ENCODE data around the gene TBXAS1. TPM values are rescaled to one million over a fixed set of nuclear protein-coding genes. Genes with fewer than 3 reads are reported as not detected.

The TBXAS1 gene
- total RNA-seq, 1 donor from 2014 or later, result 65.4 TPM

DNA sequence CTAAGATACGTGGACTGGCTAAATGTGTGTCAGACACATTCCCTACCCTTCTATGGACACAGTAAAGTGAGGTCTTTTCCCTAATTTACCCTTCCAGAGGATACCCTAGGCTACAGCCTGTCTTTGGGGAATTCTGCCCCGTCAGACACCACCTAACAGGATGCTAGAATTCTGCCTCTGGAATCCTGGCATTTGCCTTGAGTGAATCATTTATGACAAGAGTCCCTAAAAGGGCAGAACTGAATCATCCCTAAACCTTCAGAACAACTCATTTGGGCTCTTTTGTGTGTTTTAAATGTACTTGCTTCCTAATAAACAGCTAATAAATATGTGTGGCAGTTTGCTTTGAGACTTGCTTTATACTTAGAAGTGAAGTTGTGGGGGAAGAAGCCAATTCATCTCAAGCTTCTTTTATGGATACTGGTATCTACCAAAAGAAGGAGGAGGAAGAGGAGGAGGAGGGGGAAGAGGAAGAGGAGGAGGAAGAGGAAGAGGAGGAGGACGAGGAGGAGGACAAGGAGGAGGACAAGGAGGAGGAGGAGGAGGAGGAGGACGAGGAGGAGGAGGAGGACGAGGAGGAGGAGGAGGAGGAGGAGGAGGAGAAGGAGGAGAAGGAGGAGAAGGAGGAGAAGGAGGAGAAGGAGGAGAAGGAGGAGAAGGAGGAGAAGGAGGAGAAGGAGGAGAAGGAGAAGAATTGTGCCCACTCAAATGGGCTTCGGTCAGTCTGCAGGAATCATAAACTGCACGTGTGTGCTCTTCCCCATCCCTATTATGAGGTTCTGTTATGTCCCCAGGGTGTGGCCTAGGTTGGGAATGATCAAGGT lies 206.5 kb downstream of the TBXAS1 start:
- no peaks in the 10 kb centered on the region for H3K27me3 ChIP-seq
- ATAC-seq (no peak), DNase-seq (no peak)
- H3K36me3 ChIP-seq, result peaks cover 80% of the 10 kb centered on the region
- TF ChIP-seq, protein P1, sequence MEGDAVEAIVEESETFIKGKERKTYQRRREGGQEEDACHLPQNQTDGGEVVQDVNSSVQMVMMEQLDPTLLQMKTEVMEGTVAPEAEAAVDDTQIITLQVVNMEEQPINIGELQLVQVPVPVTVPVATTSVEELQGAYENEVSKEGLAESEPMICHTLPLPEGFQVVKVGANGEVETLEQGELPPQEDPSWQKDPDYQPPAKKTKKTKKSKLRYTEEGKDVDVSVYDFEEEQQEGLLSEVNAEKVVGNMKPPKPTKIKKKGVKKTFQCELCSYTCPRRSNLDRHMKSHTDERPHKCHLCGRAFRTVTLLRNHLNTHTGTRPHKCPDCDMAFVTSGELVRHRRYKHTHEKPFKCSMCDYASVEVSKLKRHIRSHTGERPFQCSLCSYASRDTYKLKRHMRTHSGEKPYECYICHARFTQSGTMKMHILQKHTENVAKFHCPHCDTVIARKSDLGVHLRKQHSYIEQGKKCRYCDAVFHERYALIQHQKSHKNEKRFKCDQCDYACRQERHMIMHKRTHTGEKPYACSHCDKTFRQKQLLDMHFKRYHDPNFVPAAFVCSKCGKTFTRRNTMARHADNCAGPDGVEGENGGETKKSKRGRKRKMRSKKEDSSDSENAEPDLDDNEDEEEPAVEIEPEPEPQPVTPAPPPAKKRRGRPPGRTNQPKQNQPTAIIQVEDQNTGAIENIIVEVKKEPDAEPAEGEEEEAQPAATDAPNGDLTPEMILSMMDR (IDR thresholded peaks at IDR 0.05), result no peak
- H3K27ac ChIP-seq, result no peak overlapping the region
- intact Hi-C loops (cut with DNase I), result no loop called here
- H3K9me3 ChIP-seq, result no peaks in the 10 kb centered on the region
- H3K4me1 ChIP-seq, result peaks cover 5% of the 10 kb centered on the region
- H3K4me3 ChIP-seq, result no peak overlapping the region

DNA sequence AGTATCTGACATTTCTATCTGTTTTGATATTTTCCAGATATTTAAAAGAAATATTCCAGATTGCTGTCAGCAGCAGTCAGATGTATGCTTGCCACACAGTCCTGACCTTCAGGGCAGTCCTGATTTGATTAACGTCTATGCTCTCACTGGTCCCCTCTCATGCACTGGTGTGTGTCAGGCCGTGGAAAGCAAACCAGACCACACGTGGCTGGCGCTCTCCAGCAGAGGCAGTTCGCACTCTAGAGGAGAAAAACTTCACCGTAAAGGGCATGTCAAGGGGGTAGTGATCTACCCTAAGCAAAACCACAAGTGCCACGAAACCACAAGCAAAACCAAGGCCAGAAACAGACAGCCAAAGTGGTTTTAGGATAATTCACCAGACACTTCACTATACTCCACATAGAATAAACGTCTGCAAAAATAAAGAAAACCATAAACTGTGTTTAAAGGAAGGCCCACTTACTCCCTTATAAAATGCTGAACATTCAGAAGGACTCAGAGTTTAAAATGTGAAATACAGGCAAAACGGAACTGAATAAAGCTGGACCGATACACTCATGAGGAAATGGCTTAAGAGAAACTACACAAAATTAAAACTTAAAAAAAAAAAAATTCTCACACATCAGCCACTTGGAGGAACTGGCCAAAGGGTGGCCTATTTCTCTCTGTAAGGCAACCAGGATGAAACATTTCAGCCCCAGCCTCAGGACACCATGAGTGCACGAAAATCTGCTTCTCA lies 207.3 kb downstream of the TBXAS1 start:
- DNase-seq (no peak), ATAC-seq (no peak)
- Histone ChIP-seq H3K27ac (no peak overlapping the region), H3K36me3 (peaks cover 80% of the 10 kb centered on the region), H3K9me3 (no peaks in the 10 kb centered on the region), H3K4me1 (peaks cover 5% of the 10 kb centered on the region), H3K4me3 (no peak overlapping the region), H3K27me3 (no peaks in the 10 kb centered on the region)
- intact Hi-C loops (cut with DNase I), result no loop called here
- TF ChIP-seq, protein P1 (IDR thresholded peaks at IDR 0.05), result no peak

DNA sequence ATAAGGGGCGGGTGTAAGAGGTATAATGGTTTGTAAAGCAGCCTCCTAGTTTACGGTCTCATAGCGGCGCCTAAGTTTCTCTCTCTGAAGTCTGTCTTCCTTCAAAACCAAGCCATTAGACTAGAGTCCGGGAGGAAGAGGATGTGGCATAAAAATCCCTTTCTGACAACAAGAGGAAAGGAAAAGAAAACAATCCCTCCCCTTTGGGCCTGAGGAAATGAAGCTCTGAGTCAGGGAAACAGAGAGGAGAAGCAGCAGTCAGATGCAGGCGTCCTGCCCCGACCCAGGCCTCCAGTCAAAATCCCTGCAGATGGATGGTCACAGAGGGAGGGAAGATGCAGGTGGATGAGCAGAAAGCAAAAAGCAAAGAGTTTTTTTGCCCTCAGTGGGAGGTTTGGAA lies 210.0 kb downstream of the TBXAS1 start:
- DNase-seq, result no peak
- TF ChIP-seq, protein P1 (IDR thresholded peaks at IDR 0.05), result no peak
- no peak for ATAC-seq
- Histone ChIP-seq H3K36me3 (peaks cover 67% of the 10 kb centered on the region), H3K4me3 (no peak overlapping the region), H3K27ac (no peak overlapping the region), H3K9me3 (no peaks in the 10 kb centered on the region), H3K27me3 (no peaks in the 10 kb centered on the region), H3K4me1 (peaks cover 5% of the 10 kb centered on the region)
- intact Hi-C loops (cut with DNase I), result no loop called here

DNA sequence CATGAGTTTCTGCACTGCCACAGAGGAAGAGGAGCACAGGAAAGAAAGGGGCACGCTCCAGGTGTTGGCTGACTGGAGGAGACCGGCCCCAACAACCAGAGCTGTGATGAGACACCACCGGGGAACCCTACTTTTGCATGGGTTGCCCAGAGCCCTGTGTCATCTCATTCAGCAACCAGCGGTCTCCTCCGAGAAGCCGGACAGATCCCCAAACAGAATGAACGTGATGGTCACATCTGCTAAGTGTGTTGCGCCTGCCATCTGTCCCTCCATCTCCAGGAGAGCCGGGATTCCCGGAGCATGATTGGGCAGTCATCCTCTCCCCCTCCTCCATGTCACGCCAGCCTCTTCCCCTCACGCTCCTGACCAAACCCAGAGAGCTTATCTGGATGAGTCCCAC lies 210.8 kb downstream of the TBXAS1 start:
- H3K27ac ChIP-seq, result no peak overlapping the region

DNA sequence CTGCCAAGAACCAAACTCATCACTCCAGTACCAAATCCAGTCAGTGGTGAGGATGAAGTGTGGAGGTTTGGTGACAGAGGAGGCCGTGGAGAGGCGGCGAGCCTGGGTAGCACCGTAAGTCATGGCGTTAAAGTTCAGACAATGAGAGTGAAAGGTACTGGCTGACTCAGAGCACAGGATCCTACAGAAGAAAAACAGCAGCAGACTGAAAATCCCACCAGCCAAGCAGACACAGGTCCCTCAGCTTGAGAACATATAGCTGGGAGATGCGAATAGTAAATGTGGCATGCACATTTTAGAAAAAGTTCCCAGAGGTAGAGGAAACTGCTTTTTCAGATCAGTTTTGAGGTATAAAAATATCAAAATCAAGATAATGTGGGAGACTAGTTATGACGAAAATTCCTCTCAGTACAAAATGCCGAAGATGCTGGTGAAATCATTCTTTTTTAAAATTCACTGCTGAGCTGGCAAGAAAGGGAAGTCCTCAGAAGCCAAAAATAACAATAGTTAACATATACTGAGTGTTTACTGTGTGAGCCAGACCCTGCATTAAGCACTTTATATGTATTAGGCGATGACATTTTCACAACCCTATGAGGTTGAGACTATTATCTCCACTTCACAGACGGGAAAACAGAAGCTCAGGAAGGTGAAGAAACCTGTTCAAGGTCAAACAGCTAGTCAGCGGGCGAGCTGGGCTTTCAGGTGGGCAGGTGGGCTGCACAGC lies 212.8 kb downstream of the TBXAS1 start:
- ATAC-seq (no peak), DNase-seq (no peak)
- Histone ChIP-seq H3K4me1 (peaks cover 5% of the 10 kb centered on the region), H3K27ac (no peak overlapping the region), H3K27me3 (no peaks in the 10 kb centered on the region), H3K4me3 (no peak overlapping the region), H3K9me3 (no peaks in the 10 kb centered on the region), H3K36me3 (peaks cover 66% of the 10 kb centered on the region)
- TF ChIP-seq, protein P1 (IDR thresholded peaks at IDR 0.05), result no peak
- intact Hi-C loops (cut with DNase I), result no loop called here

More for the DNA sequence above, 210.8 kb downstream of the TBXAS1 start:
- DNase-seq (no peak), ATAC-seq (no peak)
- TF ChIP-seq, protein P1 (IDR thresholded peaks at IDR 0.05), result no peak
- Histone ChIP-seq H3K27me3 (no peaks in the 10 kb centered on the region), H3K9me3 (no peaks in the 10 kb centered on the region), H3K4me1 (peaks cover 5% of the 10 kb centered on the region), H3K36me3 (peaks cover 64% of the 10 kb centered on the region), H3K4me3 (no peak overlapping the region)
- intact Hi-C loops (cut with DNase I), result no loop called here
